Adipose tissue (tissue), 3 donors: ENCODE measurements around the gene IL4R. TPM values are rescaled to one million over a fixed set of nuclear protein-coding genes. Genes with fewer than 3 reads are reported as not detected.
"Not testable (repeated sequence)": the region's sequence is repeated elsewhere in the genome, so short reads cannot be mapped to it uniquely, and the experiment has no call there.

Experiments used
- H3K27ac ChIP-seq: one replicate; pipeline ENCODE4 v1.5.1; 2013; ENCODE audit warnings: low read depth, low read length
- WGBS, 3 donors: extraction: QIAGEN DNeasy Blood & Tissue Kit; methylation state at CpG; one replicate each; pipeline ENCODE4 v1.1.7; 2013; 5-methylcytosine and 5-hydroxymethylcytosine counted together
- polyA plus RNA-seq, 3 donors: library from polyadenylated mRNA; stranded (reverse); fragments of 200-250 nt; gene quantifications; one replicate each; pipeline ENCODE4 v1.2.3, GENCODE V29; 2013
- donor health status: healthy with polysubstance abuse.
- donor health status: Bipolar disorder and iron deficiency.
- donor health status: healthy.

Gene IL4R
- polyA plus RNA-seq, 3 donors = 13.5 to 49.3 (median 29.7) TPM

DNA sequence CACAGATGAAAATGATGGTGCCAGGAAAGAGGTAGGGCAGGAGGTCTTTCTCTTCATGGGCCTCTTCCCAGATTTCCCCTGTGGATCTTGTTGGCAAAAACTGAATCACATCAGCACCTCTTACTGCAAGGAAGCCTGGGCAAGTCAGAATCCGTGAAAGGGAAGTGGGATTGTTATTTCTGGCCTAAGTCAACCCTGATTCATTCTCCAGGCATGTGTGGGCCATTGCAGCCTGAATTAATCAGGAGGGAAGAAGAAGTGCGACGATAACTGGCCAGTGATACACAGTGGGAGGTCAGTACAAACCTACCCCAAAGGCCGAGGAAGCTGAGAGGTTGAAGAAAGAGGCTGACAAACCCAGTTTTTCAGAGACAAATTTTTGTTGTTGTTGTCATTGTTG, 27.3 kb upstream of the IL4R start:
- whole genome bisulfite sequencing, 3 donors = 20 to 73% (median 36%) methylated on average over 4 of the region's 4 CpGs
- H3K27ac ChIP-seq = no peak overlapping the region

DNA sequence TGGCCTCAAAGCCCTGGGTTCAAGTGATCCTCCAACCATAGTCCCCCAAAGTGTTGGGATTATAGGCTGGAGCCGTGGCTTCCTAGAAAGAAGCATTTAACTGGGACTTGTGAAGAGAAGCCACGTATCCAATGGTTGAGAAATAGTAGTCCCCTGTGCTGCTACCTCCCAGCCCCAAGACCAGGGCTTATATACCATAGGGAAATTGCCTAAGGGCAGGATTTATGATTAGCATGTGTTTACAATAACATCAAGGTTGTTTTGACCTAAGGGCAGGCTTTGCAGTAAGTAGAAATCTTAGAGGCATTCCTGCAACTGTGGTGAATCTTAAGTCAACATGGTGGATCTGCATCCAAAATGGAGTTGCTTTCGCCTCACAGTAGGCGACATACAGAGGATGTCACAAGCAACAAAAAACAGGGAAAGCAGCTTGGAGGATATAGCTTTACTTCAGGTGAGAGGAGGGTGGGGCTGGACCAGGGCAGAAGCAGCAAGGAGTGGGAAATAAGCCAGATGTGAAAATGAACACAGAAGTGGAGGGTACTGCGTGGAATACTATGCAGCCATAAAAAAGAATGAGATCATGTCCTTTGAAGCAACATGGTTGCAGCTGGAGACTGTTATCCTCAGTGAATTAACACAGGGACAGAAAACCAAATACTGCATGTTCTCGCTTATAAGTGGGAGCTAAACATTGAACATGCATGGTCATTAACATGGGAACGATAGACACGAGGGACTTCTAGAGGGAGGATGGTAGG, 26.5 kb upstream of the IL4R start:
- H3K27ac ChIP-seq = no peak overlapping the region

DNA sequence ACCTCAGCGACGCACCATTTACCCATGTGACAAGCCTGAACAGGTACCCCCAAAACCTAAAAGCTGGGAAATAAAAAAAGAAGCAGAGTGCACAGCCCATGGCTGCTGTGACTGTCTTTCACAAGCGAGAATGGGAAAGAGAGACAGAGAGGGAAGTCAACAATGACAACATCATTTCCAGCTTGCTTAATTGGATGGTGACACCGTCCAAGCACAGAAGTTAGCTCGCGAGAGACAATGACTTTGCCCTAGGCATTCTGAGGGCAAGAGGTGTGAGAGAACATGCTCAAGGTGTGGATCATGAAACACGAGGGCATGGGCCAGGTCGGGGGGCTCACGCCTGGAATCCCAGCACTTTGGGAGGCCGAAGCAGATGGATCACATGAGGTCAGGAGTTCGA, 25.9 kb upstream of the IL4R start:
- 71 to 92% (median 76%) methylated on average over 11 of the region's 11 CpGs for WGBS, 3 donors
- H3K27ac ChIP-seq = no peak overlapping the region

More for the DNA sequence above, 26.5 kb upstream of the IL4R start:
- 90 to 96% (median 93%) methylated on average over 8 of the region's 8 CpGs for WGBS, 3 donors

DNA sequence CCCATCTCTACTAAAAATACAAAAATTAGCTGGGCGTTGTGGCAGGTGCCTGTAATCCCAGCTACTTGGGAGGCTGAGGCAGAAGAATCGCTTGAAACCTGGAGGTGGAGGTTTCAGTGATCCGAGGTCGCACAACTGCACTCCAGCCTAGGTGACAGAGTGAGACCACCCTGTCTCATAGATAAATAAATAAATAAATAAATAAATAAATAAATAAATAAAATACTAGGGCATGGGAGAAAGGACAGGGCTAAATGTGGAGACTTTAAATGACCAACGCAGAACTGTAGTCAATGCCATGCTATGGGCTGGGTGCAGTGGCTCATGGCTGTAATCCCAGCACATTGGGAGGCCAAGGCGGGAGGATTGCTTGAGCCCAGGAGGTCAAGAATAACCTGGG, 25.5 kb upstream of the IL4R start:
- 88 to 94% (median 94%) methylated on average over 6 of the region's 6 CpGs for WGBS, 3 donors
- H3K27ac ChIP-seq = not testable (repeated sequence)

DNA sequence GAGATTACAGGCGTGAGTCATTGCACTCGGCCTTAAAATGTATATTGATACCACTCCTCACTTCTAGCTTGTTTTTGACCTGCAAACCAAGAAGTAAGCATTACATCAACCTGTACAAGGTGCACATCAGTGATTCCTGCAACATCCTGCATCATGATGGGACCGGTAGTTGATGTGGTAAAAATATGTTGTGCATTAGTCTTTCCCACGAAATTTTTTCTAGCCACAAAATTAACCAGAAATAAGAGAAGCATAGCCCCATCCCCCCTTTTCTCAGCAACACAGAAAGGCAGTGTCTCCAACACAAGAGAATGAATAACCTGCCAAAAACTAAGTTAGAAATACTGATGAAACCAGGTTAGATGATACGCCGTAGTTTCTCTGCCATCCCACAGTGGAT, 24.1 kb upstream of the IL4R start:
- 67 to 73% (median 73%) methylated on average over 6 of the region's 6 CpGs for WGBS, 3 donors
- no peak overlapping the region for H3K27ac ChIP-seq

DNA sequence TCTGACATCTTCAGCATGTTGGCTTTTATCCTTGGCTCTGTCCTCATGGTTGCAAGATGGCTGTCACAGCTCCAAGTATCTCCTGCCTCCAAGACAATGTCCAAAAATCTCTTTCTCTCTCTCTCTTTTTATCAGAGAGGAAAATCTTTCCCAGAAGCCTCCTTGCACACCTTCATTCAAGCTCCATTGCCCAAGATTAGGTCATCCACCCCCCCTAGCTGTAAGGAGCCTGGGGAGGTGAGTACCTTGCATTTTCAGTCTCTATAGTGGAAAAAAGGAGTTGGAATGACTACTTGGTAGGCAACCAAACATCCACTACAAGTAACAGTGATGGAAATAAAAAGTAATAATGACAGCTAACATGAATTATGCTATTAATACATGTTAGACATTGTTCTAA, 23.2 kb upstream of the IL4R start:
- no peak overlapping the region for H3K27ac ChIP-seq

DNA sequence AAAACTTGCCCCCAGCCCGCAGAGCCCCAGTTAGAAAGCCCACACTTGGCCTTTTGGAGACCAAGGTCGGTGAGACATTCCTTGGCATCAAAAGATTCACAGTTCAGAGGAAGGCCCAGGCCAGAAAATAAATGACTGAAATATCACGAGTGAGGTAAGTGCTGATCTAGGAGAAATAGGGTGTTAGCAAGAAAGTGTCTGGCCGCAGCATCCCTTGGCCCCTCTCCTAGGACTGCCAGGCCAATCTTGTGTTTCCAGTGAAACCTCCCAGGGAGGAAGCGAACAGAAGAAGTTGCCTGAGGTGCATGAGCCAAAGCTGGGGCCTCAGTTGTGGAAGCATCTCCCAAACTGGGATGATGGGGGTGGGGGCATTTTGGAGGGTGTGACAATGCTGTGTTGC, 22.7 kb upstream of the IL4R start:
- WGBS, 3 donors = 65 to 75% (median 67%) methylated on average over 5 of the region's 5 CpGs
- H3K27ac ChIP-seq = no peak overlapping the region

DNA sequence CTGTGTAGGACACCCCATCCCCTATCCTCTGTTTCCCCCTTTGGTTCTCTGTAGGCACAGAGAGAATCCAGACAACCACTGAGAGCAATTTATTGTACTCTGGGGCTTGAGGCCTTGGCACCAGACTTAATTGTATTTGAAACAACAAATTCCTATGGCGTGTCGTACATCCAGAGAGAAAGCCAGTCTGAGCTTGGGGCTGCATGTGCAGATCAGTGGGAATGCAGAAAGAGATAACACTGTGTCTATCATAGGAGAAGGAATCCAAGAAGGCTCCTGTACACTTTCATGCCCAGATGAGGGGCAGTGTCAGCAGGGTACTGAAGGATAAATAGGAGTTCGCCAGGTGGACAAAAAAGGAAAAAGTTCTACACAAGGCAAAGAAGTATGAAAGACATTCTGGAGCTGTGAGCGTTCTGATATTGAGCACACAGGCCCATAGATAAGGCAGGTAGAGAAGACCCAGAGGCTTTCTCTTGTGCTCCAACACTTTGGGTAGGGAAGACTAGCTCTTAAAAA, 22.0 kb upstream of the IL4R start:
- 86 to 92% (median 91%) methylated on average over 4 of the region's 4 CpGs for WGBS, 3 donors
- no peak overlapping the region for H3K27ac ChIP-seq

DNA sequence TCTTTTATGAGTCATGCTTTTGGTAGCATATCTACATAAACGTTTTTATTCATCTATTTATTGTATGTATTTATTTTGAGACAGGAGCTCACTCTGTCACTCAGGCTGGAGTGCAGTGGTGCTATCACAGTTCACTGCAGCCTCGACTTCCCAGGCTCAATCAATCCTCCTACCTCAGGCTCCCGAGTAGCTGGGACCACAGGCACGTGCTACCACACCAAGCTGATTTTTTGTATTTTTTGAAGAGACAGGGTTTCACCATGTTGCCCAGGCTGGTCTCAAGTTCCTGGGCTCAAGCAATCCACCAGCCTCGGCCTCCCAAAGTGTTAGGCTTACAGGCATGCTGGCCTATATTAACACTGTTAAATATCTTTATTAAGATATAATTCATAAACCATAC, 20.4 kb upstream of the IL4R start:
- 49 to 67% (median 65%) methylated on average over 5 of the region's 5 CpGs for WGBS, 3 donors
- no peak overlapping the region for H3K27ac ChIP-seq

DNA sequence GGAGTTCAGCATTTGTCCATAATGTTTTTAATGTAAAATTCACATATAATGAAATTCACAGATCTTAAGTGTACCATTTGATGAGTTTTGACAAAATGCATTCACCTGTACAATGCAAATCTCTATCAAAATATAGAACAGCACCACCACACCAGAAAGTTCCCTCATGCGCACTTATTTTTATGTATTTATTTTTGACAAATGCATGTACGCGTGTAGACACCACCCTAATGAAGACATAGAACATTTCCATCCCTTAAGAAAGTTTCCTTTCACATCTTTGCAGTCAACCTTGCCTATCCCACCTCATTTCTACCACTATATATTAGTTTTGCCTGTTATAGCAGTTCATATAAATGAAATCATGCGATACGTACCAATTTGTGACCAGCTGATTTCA, 15.6 kb upstream of the IL4R start:
- no peak overlapping the region for H3K27ac ChIP-seq
- 96 to 98% (median 97%) methylated on average over 5 of the region's 5 CpGs for WGBS, 3 donors

DNA sequence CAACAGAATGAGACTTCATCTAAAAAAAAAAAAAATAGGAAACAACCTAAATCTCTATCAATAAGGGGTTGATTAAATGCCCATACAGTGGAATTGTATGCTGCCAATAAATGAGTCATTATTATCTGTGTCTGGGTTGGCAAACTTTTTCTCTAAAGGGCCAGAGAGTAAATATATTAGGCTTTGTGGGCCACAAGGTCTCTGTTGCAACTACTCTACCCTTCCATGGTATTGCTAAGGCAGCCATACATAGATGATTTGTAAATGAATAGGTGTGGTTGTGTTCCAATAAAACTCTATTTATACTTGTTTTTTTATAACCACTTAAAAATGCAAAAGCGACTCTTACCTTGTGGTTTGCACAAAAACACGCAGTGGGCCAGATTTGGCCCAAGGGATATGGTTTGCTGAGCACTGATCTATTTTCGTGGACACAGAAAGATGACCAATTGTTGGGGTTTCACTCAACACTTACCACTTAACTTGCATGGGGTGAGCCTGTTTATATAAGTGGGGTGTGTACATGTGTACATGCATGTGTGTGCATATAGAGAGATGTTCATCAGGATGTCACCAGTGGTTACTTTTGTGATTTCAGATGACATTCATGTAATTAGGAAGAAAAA, 12.4 kb upstream of the IL4R start:
- WGBS, 3 donors = 90 to 94% (median 90%) methylated on average over 3 of the region's 3 CpGs
- H3K27ac ChIP-seq = no peak overlapping the region

DNA sequence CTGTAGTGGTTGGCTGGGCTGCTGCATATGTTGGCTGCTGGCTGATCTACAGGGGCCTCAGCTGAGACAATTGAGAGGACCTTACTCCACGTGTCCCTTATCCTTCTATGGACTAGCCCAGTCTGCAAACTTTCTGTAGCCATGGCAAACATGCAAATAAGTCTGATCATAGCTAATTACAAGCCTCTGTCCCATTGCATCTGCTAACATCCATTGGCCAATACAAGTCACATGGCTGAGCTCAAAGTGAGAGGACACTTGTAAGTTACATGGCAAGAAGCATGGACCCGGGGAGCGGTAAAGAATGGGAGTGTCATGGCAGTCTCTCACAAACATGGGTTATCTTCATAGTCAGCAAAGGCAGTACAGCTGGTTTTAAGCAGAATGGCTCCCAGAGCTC, 11.6 kb upstream of the IL4R start:
- H3K27ac ChIP-seq = no peak overlapping the region
- 81 to 93% (median 92%) methylated on average over 3 of the region's 3 CpGs for WGBS, 3 donors

DNA sequence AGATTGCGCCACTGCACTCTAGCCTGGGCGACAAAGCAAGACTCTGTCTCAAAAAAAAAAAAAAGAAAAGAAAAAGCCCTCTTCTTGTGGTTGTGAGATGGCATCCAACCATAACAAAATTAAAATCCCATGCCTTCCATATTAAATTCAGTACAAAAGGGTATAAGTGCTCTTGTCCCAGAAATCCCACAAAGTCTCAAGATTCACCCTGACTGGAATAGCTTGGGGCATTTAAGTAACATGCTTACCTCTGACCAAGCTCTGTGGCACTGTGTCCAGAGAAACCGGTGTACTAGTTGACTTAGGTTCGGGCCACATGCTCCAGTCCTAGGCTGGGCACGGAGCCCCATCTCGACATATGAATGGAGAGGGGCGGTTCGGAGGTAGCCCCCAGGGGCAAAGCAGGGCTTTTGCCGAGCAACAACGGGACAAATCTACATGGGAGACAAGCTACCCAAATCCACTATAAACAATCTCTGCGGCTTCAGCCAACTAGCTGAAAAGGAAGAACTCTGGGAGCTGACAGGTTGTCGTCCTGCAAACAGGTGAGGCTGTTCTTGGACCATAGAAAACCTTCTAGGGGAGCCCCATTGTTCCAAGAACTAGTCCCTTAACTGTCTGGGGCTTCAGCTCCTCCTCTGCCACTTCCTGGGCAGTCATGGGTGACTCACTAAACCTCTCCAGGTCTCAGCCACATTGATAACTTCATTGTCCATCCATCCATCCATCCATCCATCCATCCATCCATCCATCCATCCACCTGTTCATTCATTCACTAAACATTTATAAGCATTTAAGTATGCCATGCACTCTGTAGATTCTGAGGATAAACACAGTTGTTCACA, 10.3 kb upstream of the IL4R start:
- H3K27ac ChIP-seq = no peak overlapping the region
- 80 to 91% (median 86%) methylated on average over 12 of the region's 12 CpGs for WGBS, 3 donors

DNA sequence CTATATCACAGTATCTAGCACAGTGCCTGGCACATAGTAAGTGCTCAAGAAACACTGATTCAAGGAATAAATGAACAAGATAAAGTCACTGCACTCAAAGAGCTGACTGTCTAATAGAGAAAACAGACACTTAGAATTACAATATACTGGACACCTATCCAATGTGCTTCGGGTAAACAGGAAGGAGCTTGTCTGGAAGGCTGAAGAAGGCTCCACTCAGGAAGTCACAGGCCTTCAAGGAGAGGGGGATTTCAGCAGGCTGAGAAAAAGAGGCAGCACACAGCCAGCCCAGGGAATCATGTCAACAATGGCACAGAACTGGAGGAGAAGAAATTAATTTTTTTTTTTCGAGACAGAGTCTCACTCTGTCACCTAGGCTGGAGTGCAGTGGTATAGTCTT, 9.7 kb upstream of the IL4R start:
- H3K27ac ChIP-seq = no peak overlapping the region
- 40 to 63% (median 61%) methylated on average over 2 of the region's 2 CpGs for WGBS, 3 donors

DNA sequence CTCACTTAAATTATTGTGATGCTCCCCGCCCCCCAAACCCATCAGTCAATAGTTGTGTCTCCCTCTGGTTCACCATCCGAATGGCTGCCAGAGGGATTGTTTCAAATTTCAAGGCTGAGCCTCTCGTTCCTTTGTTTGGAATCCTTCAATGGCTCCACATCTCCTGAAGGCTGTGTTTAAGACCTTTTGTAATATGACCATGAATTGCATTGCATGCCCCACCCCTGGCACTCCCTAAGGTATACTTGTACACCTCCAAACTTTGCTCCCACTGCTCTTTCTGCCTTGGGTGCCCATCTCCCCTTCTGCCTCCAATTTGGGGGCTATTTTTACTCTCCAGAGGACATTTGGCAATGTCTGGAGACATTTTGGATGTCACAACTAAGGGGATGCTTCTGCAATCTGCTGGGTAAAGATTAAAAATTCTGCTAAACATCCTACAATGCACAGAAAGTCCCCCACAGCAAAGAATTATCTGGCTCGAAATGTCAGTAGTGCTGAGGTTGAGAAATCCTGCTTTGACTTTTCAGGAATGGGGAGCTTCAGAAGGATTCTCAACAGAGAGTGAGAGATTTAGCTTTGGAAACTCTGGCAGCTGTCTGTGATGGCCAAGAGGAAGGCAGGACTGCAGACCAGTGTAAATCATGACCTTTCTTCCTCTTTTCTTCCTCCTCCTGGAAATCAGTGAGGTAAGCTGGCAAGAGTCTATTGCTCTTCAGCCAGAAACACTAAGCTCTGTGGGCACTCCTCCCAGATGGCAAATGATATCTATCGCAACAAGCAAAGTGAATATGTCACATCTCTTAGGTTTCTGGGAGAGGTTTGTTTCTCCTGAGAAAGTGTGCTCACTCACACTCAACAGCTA, 8.7 kb upstream of the IL4R start:
- H3K27ac ChIP-seq = no peak overlapping the region
- 45 to 57% (median 57%) methylated on average over 5 of the region's 5 CpGs for WGBS, 3 donors

DNA sequence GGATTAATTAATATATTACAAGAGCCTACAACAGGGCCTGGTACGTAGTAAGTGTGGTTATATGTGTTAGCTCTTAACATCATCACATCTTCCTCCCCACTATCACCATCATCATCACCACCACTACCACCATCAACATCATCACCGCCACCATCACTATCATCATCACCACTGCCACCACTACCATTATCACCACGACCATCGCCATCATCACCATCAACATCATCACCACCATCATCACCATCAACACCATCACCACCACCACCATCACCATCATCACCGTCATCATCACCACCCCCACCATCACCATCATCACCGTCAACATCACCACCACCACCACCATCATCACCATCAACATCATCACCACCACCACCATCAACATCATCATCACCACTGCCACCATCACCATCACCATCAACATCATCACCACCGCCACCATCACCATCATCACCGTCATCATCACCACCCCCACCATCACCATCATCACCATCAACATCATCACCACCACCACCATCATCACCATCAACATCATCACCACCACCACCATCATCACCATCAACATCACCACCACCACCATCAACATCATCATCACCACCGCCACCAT, 7.8 kb upstream of the IL4R start:
- 91 to 98% (median 97%) methylated on average over 9 of the region's 9 CpGs for WGBS, 3 donors
- H3K27ac ChIP-seq = no peak overlapping the region

DNA sequence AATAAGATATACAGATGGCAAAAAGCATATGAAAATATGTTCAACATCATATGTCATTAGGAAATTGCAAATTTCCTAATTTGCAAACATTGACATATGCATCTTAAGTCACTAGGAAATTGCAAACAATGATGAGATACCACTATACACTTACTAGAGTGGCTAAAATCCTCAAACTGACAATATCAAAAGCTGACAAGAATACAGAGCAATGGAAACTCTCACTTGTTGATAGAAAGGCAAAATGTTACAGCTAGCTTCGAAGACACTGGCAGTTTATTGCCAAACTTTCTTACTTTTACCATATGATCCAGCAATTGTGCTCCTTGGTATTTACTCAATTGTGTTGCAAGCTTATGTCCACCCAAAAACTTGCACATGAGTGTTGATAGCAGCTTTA, 5.0 kb upstream of the IL4R start:
- no peak overlapping the region for H3K27ac ChIP-seq
- 70 to 86% (median 78%) methylated on average over 1 of the region's 1 CpG for WGBS, 3 donors
